Neural progenitor cell (in vitro differentiated cells): ENCODE results near the gene MYO10. TPM values are rescaled to one million over a fixed set of nuclear protein-coding genes. Genes with fewer than 3 reads are reported as not detected.
"Not testable (repeated sequence)": the region's sequence is repeated elsewhere in the genome, so short reads cannot be mapped to it uniquely, and the experiment has no call there.

ENCODE experiments used
- DNase-seq: peaks from one replicate; pipeline ENCODE4 v3.0.0-alpha.2; 2016; ENCODE audit warnings: low spot score
- H2AFZ ChIP-seq: fragments of 200-600 bp; sonication (generic); replicated peaks from 2 replicates; pipeline ENCODE4 v1.6.1; 2016; ENCODE audit warnings: antibody characterized with exemption
- H3F3A ChIP-seq: fragments of 200-600 bp; sonication (generic); 2 replicates; pipeline ENCODE4 v1.6.1; 2016; ENCODE audit warnings: antibody characterized with exemption, low read depth
- H3K27ac ChIP-seq: fragments of 200-600 bp; sonication (generic); 2 replicates; pipeline ENCODE4 v1.5.1; 2016; ENCODE audit warnings: mild to moderate bottlenecking
- H3K27me3 ChIP-seq: fragments of 200-600 bp; sonication (generic); 2 replicates; pipeline ENCODE4 v1.6.1; 2016; ENCODE audit warnings: mild to moderate bottlenecking, moderate library complexity
- H3K36me3 ChIP-seq: fragments of 200-600 bp; sonication (generic); 2 replicates; pipeline ENCODE4 v1.5.1; 2016
- H3K4me1 ChIP-seq: fragments of 200-600 bp; sonication (generic); 2 replicates; pipeline ENCODE4 v1.6.1; 2016; ENCODE audit warnings: mixed run types
- H3K4me2 ChIP-seq: fragments of 200-600 bp; sonication (generic); 2 replicates; pipeline ENCODE4 v1.6.1; 2016
- H3K4me3 ChIP-seq: fragments of 200-600 bp; sonication (generic); 2 replicates; pipeline ENCODE4 v1.5.1; 2016
- H3K79me2 ChIP-seq: fragments of 200-600 bp; sonication (generic); 2 replicates; pipeline ENCODE4 v1.6.1; 2016; ENCODE audit warnings: low read depth
- H3K9ac ChIP-seq: fragments of 200-600 bp; sonication (generic); 2 replicates; pipeline ENCODE4 v1.6.1; 2016
- H3K9me3 ChIP-seq: fragments of 200-600 bp; sonication (generic); 2 replicates; pipeline ENCODE4 v1.5.1; 2016; ENCODE audit warnings: low read depth
- H4K20me1 ChIP-seq: fragments of 200-600 bp; sonication (generic); 2 replicates; pipeline ENCODE4 v1.6.1; 2016; ENCODE audit warnings: low read depth
- H3K27ac Mint-ChIP-seq: 3 replicates; pipeline ENCODE4 v1.8.0; 2021; ENCODE audit warnings: mixed read lengths
- H3K27me3 Mint-ChIP-seq: 2 replicates; pipeline ENCODE4 v1.8.0; 2022; ENCODE audit warnings: low read depth, mild to moderate bottlenecking, inconsistent platforms, moderate library complexity, mixed read lengths; ENCODE audit not compliant: insufficient read depth
- H3K36me3 Mint-ChIP-seq: 3 replicates; pipeline ENCODE4 v1.8.0; 2021; ENCODE audit warnings: mixed read lengths
- H3K4me1 Mint-ChIP-seq: 3 replicates; pipeline ENCODE4 v1.8.0; 2021; ENCODE audit warnings: mixed read lengths
- H3K4me3 Mint-ChIP-seq: 3 replicates; pipeline ENCODE4 v1.8.0; 2021; ENCODE audit warnings: mild to moderate bottlenecking, moderate library complexity, mixed read lengths
- H3K9me3 Mint-ChIP-seq: 3 replicates; pipeline ENCODE4 v1.8.0; 2020; ENCODE audit warnings: mixed read lengths
- EZH2 ChIP-seq: fragments of 200-600 bp; sonication (generic); IDR thresholded peaks from 2 replicates; pipeline ENCODE4 v1.6.1; 2017; ENCODE audit warnings: antibody characterized with exemption, mild to moderate bottlenecking, moderate library complexity
- EZH2phosphoT487 ChIP-seq: fragments of 200-600 bp; sonication (generic); IDR thresholded peaks from 2 replicates; pipeline ENCODE4 v1.6.1; 2017; ENCODE audit warnings: antibody characterized with exemption
- total RNA-seq: library from RNA; depleted of rRNA; stranded (reverse); fragments of >200 nt; gene quantifications from 2 replicates; pipeline ENCODE4 v1.2.3, GENCODE V29; 2015; ENCODE audit warnings: low replicate concordance
- TF ChIP-seq, protein P1 (sequence below): fragments of 200-600 bp; sonication (generic); IDR thresholded peaks from 2 replicates; pipeline ENCODE4 v1.5.1; 2017; ENCODE audit warnings: antibody characterized with exemption, mild to moderate bottlenecking

Gene MYO10
- total RNA-seq, 1 donor from 2014 or later = 39.1 TPM

DNA sequence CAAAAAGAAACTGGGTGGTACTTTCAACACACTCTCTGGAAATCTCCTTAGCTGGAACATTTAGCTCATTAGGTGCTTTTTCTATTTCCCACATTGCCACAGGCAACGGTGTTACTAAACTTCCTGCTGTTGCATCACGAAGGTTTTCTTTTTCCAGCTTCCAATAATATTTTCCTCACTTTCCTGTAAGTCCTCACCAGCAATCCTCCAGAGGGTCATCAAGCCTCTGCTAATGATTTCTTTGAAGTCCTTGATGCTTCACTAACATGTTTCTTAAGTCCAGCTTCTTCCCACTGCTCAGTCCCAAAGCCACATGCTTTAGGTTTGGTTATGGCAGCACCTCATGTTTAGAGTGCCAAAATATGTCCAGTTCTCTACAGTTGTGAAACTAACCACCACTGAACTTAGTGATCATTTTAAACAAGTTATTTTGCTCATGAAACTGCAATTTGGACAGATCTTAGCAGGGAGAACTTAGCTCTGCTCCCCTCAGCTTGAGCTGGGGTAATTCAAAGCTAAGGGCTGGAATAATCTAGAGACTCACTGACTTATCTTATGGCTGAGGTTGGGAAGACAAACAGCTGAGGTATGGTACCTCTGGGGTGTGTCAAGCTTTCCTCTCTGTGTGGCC, 279.4 kb downstream of the MYO10 start:
- Histone ChIP-seq H3K9me3 (no peaks in the 10 kb centered on the region), H3K4me2 (no peak overlapping the region), H3K27ac (no peak overlapping the region), H3F3A (no peaks in the 10 kb centered on the region), H3K36me3 (no peaks in the 10 kb centered on the region), H3K4me1 (no peaks in the 10 kb centered on the region), H3K4me3 (no peak overlapping the region), H3K27me3 (no peaks in the 10 kb centered on the region), H4K20me1 (no peaks in the 10 kb centered on the region), H3K9ac (no peak overlapping the region), H2AFZ (no peak overlapping the region), H3K79me2 (no peaks in the 10 kb centered on the region)
- Mint-ChIP-seq H3K4me1 (peaks cover 5% of the 10 kb centered on the region), H3K36me3 (no peaks in the 10 kb centered on the region), H3K27ac (no peak overlapping the region), H3K4me3 (no peak overlapping the region), H3K27me3 (peaks cover 7% of the 10 kb centered on the region), H3K9me3 (peaks cover 2% of the 10 kb centered on the region)
- DNase-seq = no peak
- TF ChIP-seq, protein P1, sequence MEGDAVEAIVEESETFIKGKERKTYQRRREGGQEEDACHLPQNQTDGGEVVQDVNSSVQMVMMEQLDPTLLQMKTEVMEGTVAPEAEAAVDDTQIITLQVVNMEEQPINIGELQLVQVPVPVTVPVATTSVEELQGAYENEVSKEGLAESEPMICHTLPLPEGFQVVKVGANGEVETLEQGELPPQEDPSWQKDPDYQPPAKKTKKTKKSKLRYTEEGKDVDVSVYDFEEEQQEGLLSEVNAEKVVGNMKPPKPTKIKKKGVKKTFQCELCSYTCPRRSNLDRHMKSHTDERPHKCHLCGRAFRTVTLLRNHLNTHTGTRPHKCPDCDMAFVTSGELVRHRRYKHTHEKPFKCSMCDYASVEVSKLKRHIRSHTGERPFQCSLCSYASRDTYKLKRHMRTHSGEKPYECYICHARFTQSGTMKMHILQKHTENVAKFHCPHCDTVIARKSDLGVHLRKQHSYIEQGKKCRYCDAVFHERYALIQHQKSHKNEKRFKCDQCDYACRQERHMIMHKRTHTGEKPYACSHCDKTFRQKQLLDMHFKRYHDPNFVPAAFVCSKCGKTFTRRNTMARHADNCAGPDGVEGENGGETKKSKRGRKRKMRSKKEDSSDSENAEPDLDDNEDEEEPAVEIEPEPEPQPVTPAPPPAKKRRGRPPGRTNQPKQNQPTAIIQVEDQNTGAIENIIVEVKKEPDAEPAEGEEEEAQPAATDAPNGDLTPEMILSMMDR = no peak
- TF ChIP-seq EZH2phosphoT487 = no peak
- no peak for TF ChIP-seq EZH2

DNA sequence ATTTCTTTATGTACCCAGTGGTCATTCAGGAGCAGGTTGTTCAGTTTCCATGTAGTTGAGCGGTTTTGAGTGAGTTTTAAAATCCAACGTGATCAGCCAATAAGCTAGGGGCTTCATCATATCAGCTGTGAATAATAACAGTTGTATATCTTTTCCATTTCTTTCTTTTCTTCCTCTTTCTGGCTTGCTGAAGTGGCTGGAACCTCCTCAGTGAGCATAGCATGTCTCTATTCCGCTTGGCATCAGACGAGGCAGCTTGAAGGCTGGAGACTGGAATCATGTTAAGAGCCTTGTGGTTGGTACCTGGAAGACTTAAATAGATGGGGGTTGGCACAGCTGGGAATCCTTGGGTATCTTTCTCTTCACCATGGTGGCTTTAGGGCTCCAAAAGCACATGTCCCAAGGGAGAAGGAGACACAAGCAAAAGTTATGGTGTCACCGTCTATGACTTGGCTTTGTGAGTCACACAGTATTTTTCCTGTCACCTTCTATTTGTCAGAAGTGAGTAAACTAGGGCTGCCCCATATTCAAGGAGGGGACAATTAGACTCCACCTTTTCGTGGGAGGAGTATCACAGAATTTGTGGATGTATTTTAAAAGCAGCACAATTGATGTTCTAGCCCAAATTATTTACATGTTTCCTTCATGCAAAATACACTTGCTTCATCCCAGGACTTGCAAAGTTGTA, 281.3 kb downstream of the MYO10 start:
- H3K79me2 ChIP-seq = no peaks in the 10 kb centered on the region
- no peak for TF ChIP-seq EZH2
- TF ChIP-seq EZH2phosphoT487 = no peak
- H3K27me3 Mint-ChIP-seq = no peaks in the 10 kb centered on the region
- no peaks in the 10 kb centered on the region for H3K4me1 Mint-ChIP-seq
- no peak overlapping the region for H3K9ac ChIP-seq
- no peaks in the 10 kb centered on the region for H3K27me3 ChIP-seq
- H3K9me3 Mint-ChIP-seq = peaks cover 7% of the 10 kb centered on the region
- no peaks in the 10 kb centered on the region for H3K36me3 Mint-ChIP-seq
- H3K27ac Mint-ChIP-seq = no peak overlapping the region
- H3K4me2 ChIP-seq = no peak overlapping the region
- H3K4me1 ChIP-seq = no peaks in the 10 kb centered on the region
- H3K4me3 Mint-ChIP-seq = no peak overlapping the region
- no peak overlapping the region for H3K4me3 ChIP-seq
- no peaks in the 10 kb centered on the region for H3K9me3 ChIP-seq
- no peak for DNase-seq
- no peaks in the 10 kb centered on the region for H3F3A ChIP-seq
- no peaks in the 10 kb centered on the region for H3K36me3 ChIP-seq
- H3K27ac ChIP-seq = no peak overlapping the region
- H2AFZ ChIP-seq = no peak overlapping the region
- no peaks in the 10 kb centered on the region for H4K20me1 ChIP-seq

DNA sequence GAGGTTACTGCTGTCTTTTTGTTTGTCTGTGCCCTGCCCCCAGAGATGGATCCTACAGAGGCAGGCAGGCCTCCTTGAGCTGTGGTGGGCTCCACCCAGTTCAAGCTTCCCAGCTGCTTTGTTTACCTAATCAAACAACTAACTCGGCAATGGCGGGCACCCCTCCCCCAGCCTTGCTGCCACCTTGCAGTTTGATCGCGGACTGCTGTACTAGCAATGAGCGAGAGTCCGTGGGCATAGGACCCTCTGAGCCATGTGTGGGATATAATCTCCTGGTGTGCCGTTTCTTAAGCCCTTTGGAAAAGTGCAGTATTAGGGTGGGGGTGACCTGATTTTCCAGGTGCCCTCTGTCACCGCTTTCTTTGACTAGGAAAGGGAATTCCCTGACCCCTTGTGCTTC, 287.3 kb downstream of the MYO10 start:
- not testable (repeated sequence) for H3K4me3 Mint-ChIP-seq, H3K4me3 ChIP-seq

DNA sequence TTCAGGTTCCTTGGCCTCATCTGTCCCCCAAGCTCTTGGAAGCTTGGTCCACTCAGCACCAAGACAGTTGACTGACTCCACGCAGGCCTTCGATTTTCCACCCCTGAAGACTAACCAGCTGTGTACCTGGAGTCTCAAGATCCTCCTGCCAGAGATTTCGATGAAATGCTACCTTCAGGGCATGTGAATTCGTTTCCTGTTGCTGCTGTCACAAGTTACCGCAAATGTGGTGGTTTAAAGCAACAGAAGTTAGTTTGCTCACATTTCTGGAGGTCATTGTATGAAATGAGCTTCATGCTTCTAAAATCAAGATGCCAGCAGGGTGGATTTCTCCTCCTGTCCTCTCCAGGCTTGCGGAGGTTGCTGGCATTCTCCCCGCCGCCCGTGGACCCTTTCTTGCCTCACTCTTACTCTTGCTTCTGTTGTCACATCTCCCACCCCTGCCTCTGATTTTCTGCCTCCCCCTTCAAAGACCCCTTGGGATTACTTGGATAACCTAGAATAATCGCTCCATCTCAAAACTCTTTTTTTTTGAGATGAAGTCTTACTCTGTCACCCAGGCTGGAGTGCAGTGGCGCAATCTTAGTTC, 291.7 kb downstream of the MYO10 start:
- no peaks in the 10 kb centered on the region for H3K36me3 Mint-ChIP-seq
- Histone ChIP-seq H3K27me3 (no peaks in the 10 kb centered on the region), H3K27ac (no peak overlapping the region), H3K4me1 (peaks cover 16% of the 10 kb centered on the region), H3F3A (no peaks in the 10 kb centered on the region), H3K36me3 (no peaks in the 10 kb centered on the region), H3K9me3 (no peaks in the 10 kb centered on the region), H3K79me2 (no peaks in the 10 kb centered on the region), H4K20me1 (no peaks in the 10 kb centered on the region), H3K9ac (no peak overlapping the region), H3K4me3 (no peak overlapping the region), H2AFZ (no peak overlapping the region), H3K4me2 (no peak overlapping the region)
- H3K27ac Mint-ChIP-seq = no peak overlapping the region
- peaks cover 14% of the 10 kb centered on the region for H3K9me3 Mint-ChIP-seq
- no peak for DNase-seq
- H3K4me1 Mint-ChIP-seq = peaks cover 14% of the 10 kb centered on the region
- TF ChIP-seq, protein P1 = no peak
- TF ChIP-seq EZH2 (no peak), EZH2phosphoT487 (no peak)
- peaks cover 3% of the 10 kb centered on the region for H3K27me3 Mint-ChIP-seq
- no peak overlapping the region for H3K4me3 Mint-ChIP-seq

More for the DNA sequence above, 287.3 kb downstream of the MYO10 start:
- H3K27me3 Mint-ChIP-seq, H3K4me1 Mint-ChIP-seq, H3K27me3 ChIP-seq, H3K79me2 ChIP-seq, H3K36me3 ChIP-seq, H3K36me3 Mint-ChIP-seq, H3K9ac ChIP-seq, H3K4me1 ChIP-seq, H3K9me3 ChIP-seq, H2AFZ ChIP-seq, H3K27ac ChIP-seq, H3F3A ChIP-seq, H3K4me2 ChIP-seq, H4K20me1 ChIP-seq, H3K27ac Mint-ChIP-seq, DNase-seq: not testable (repeated sequence)
- peaks cover 19% of the 10 kb centered on the region for H3K9me3 Mint-ChIP-seq
